GM21576 (cell line): ENCODE data around the gene NRM.
A peak's percentile ranks its signal among the peaks of the same experiment; 100 is the strongest.
"Not testable (repeated sequence)": the region's sequence is repeated elsewhere in the genome, so short reads cannot be mapped to it uniquely, and the experiment has no call there.

Source experiments
- ATAC-seq: cut with Tn5 transposase; IDR thresholded peaks from one replicate; pipeline ENCODE4 v1.9.1; 2021; ENCODE audit warnings: mild to moderate bottlenecking, moderate library complexity; ENCODE audit not compliant: unreplicated experiment

The NRM gene

GRCh38 chr6:30672445-30673253 is 18.1 kb downstream of the NRM start, which contains the start of gene DHX16:
TSS of gene DHX16 (minus strand) at chr6:30673006. CDS start at chr6:30672841, 165 bp downstream.
- peak; percentile 57 for ATAC-seq

GRCh38 chr6:30670760-30671527 is 19.8 kb downstream of the NRM start:
- no peak for ATAC-seq

GRCh38 chr6:30666300-30666699 is 24.5 kb downstream of the NRM start:
- ATAC-seq, result not testable (repeated sequence)

GRCh38 chr6:30664994-30665767 is 25.6 kb downstream of the NRM start:
- ATAC-seq, result no peak

GRCh38 chr6:30657922-30658321 is 32.9 kb downstream of the NRM start:
- not testable (repeated sequence) for ATAC-seq

GRCh38 chr6:30657454-30657853 is 33.3 kb downstream of the NRM start:
- no peak for ATAC-seq

GRCh38 chr6:30656513-30656912 is 34.3 kb downstream of the NRM start:
- no peak for ATAC-seq

GRCh38 chr6:30655743-30656094 is 35.1 kb downstream of the NRM start:
- no peak for ATAC-seq

GRCh38 chr6:30654798-30655742 is 35.7 kb downstream of the NRM start:
- ATAC-seq, result no peak

- ATAC-seq, result no peak
Observed at GRCh38 chr6:30651143-30651542, 39.6 kb downstream of the NRM start.

- ATAC-seq, result peak; percentile 62
Observed at GRCh38 chr6:30647242-30648116, 43.3 kb downstream of the NRM start.

GRCh38 chr6:30646450-30647241 is 44.1 kb downstream of the NRM start, which contains the start of gene C6orf136:
TSS of gene C6orf136 (plus strand) at chr6:30647133. CDS start at chr6:30647232, 99 bp downstream.
- ATAC-seq, result peak; percentile 47

- ATAC-seq, result no peak
Observed at GRCh38 chr6:30645989-30646388, 44.8 kb downstream of the NRM start.

- no peak for ATAC-seq
Observed at GRCh38 chr6:30644769-30645168, 46.0 kb downstream of the NRM start.

GRCh38 chr6:30643656-30644055 is 47.1 kb downstream of the NRM start:
- ATAC-seq, result no peak

- no peak for ATAC-seq
Observed at GRCh38 chr6:30641048-30641447, 49.7 kb downstream of the NRM start.

GRCh38 chr6:30640481-30640880 is 50.3 kb downstream of the NRM start:
- no peak for ATAC-seq
